T-cell (primary cell): ENCODE measurements around the gene SCAMP1. TPM values are rescaled to one million over a fixed set of nuclear protein-coding genes. Genes with fewer than 3 reads are reported as not detected.
A peak's percentile ranks its signal among the peaks of the same experiment; 100 is the strongest.

Source experiments
- ATAC-seq, 4 experiments: fragments of 200-7000 bp in 3 of 4; fragments of 150-1000 bp in 1 of 4; cut with Tn5 transposase; replicated peaks in 1 of 4; 1 replicate in 3 of 4; 2 replicates in 1 of 4; pipeline ENCODE4 v1.10.0; 2021; ENCODE audit warnings: moderate library complexity in 3 of 4, mild to moderate bottlenecking in 2 of 4, moderate number of reproducible peaks in 1 of 4
- CTCF ChIA-PET, 2 donors: fragments of 300-600 bp; sonication (Branson Sonifier 250); formaldehyde crosslinking; loops; one replicate each; lab custom pipeline; 2022; ENCODE audit warnings: antibody characterized with exemption in 2 of 2; lab: Charles Lee
- POLR2A ChIA-PET, 2 donors: fragments of 300-600 bp; sonication (Branson Sonifier 250); formaldehyde crosslinking; loops; one replicate each; lab custom pipeline; 2022; ENCODE audit warnings: antibody characterized with exemption in 2 of 2; lab: Charles Lee
- DNase-seq, 35 experiments: peaks; one replicate each; pipeline versions ENCODE4 v3.0.0 to v3.0.0-alpha.2; 2013 to 2023
- H3K27ac ChIP-seq: one replicate; pipeline ENCODE4 v1.5.1; 2013; ENCODE audit warnings: low read length
- H3K27me3 ChIP-seq, 2 experiments: replicated peaks in 1 of 2; 1 replicate in 1 of 2; 2 replicates in 1 of 2; pipeline versions ENCODE4 v1.6.1 to v1.7.0; 2013; ENCODE audit warnings: low read length in 1 of 2, mixed read lengths in 1 of 2; ENCODE audit not compliant: control insufficient read depth in 2 of 2, insufficient read depth in 2 of 2; ENCODE audit errors: extremely low read depth in 1 of 2
- H3K36me3 ChIP-seq, 2 donors: 1 replicate in 1 of 2; 2 replicates in 1 of 2; pipeline versions ENCODE4 v1.6.1 to v1.7.0; 2013; ENCODE audit warnings: low read length in 1 of 2; ENCODE audit not compliant: control insufficient read depth in 2 of 2, insufficient read depth in 1 of 2; ENCODE audit errors: extremely low read depth in 1 of 2
- H3K4me1 ChIP-seq, 2 experiments: 1 replicate in 1 of 2; 2 replicates in 1 of 2; pipeline versions ENCODE4 v1.6.1 to v1.7.0; 2013; ENCODE audit warnings: low read length in 2 of 2, mixed read lengths in 1 of 2; ENCODE audit not compliant: insufficient read depth in 2 of 2, control insufficient read depth in 1 of 2; ENCODE audit errors: extremely low read depth in 1 of 2
- H3K4me3 ChIP-seq, 2 donors: 1 replicate in 1 of 2; 2 replicates in 1 of 2; pipeline versions ENCODE4 v1.5.1 to v1.7.0; 2013; ENCODE audit warnings: mild to moderate bottlenecking in 2 of 2, low read length in 1 of 2, moderate library complexity in 1 of 2; ENCODE audit not compliant: control insufficient read depth in 1 of 2; ENCODE audit errors: extremely low read depth in 1 of 2
- H3K9me3 ChIP-seq: 2 replicates; pipeline ENCODE4 v1.7.0; 2013
- H3K27ac Mint-ChIP-seq, 2 donors: one replicate each; pipeline ENCODE4 v1.8.0; 2020 to 2021; ENCODE audit warnings: mild to moderate bottlenecking in 2 of 2, mixed read lengths in 2 of 2
- H3K27me3 Mint-ChIP-seq, 2 donors: one replicate each; pipeline ENCODE4 v1.8.0; 2021 to 2022; ENCODE audit warnings: mixed read lengths in 2 of 2
- H3K36me3 Mint-ChIP-seq: one replicate; pipeline ENCODE4 v1.8.0; 2021; ENCODE audit warnings: mixed read lengths
- H3K4me1 Mint-ChIP-seq, 3 donors: one replicate each; pipeline ENCODE4 v1.8.0; 2020 to 2022; ENCODE audit warnings: mixed read lengths in 3 of 3, mild to moderate bottlenecking in 1 of 3
- H3K4me3 Mint-ChIP-seq, 3 donors: one replicate each; pipeline ENCODE4 v1.8.0; 2020 to 2022; ENCODE audit warnings: mild to moderate bottlenecking in 3 of 3, mixed read lengths in 3 of 3, moderate library complexity in 3 of 3
- H3K9me3 Mint-ChIP-seq, 3 donors: one replicate each; pipeline ENCODE4 v1.8.0; 2020 to 2022; ENCODE audit warnings: mixed read lengths in 3 of 3
- WGBS: methylation state at CpG from one replicate; pipeline ENCODE4 v1.1.5; 2013; ENCODE audit warnings: missing lambda C conversion rate; ENCODE audit not compliant: insufficient coverage; 5-methylcytosine and 5-hydroxymethylcytosine counted together
- total RNA-seq, 35 experiments: library from RNA in 6 of 35; stranded (reverse) in 6 of 35; fragments of 120-200 nt in 1 of 35; gene quantifications; one replicate each; pipeline versions ENCODE4 v1.2.1 to v1.2.4 and lab custom pipeline; 2013 to 2026

Gene SCAMP1
- total RNA-seq, 5 donors from 2014 or later (not counting 1 experiment from before 2014, with no cell fraction given) = 20.6 to 28.3 (median 22.2) TPM

GRCh38 chr5:78327761-78328510, 32.5 kb upstream of the SCAMP1 start:
- CTCF ChIA-PET = no interaction called here

GRCh38 chr5:78328585-78329173, 31.7 kb upstream of the SCAMP1 start:
- CTCF ChIA-PET = no interaction called here
- Mint-ChIP-seq H3K9me3 (no peaks in the 10 kb centered on the region), H3K4me3 (no peak overlapping the region), H3K4me1 (no peaks in the 10 kb centered on the region), H3K27ac (no peak overlapping the region), H3K36me3 (no peaks in the 10 kb centered on the region), H3K27me3 (peaks cover 0 to 14% of the 10 kb centered on the region in 2 donors)
- POLR2A ChIA-PET = no interaction called here
- no peaks in the 10 kb centered on the region for H3K36me3 ChIP-seq
- no peak overlapping the region for H3K27ac ChIP-seq
- ATAC-seq (no peak), DNase-seq (no peak)
- no peaks in the 10 kb centered on the region for H3K9me3 ChIP-seq
- H3K27me3 ChIP-seq = no peaks in the 10 kb centered on the region
- no CpG with 5 or more reads among the region's 5 CpGs for WGBS
- H3K4me1 ChIP-seq = no peaks in the 10 kb centered on the region
- no peak overlapping the region for H3K4me3 ChIP-seq

More at GRCh38 chr5:78327761-78328510, 32.5 kb upstream of the SCAMP1 start:
- ATAC-seq (no peak), DNase-seq (no peak)
- H3K27me3 Mint-ChIP-seq = peaks cover 0 to 14% of the 10 kb centered on the region in 2 donors
- no peaks in the 10 kb centered on the region for H3K4me1 Mint-ChIP-seq
- no CpG with 5 or more reads among the region's 6 CpGs for WGBS
- POLR2A ChIA-PET = no interaction called here
- Histone ChIP-seq H3K36me3 (no peaks in the 10 kb centered on the region), H3K4me3 (no peak overlapping the region), H3K9me3 (no peaks in the 10 kb centered on the region), H3K27ac (no peak overlapping the region), H3K4me1 (no peaks in the 10 kb centered on the region), H3K27me3 (no peaks in the 10 kb centered on the region)
- no peak overlapping the region for H3K4me3 Mint-ChIP-seq
- H3K36me3 Mint-ChIP-seq = no peaks in the 10 kb centered on the region
- H3K27ac Mint-ChIP-seq = no peak overlapping the region
- no peaks in the 10 kb centered on the region for H3K9me3 Mint-ChIP-seq

- ATAC-seq = no peak
- no peaks in the 10 kb centered on the region for H3K36me3 Mint-ChIP-seq
- DNase-seq = no peak
- Histone ChIP-seq H3K4me3 (no peak overlapping the region), H3K4me1 (no peaks in the 10 kb centered on the region), H3K27ac (no peak overlapping the region), H3K9me3 (no peaks in the 10 kb centered on the region), H3K27me3 (no peaks in the 10 kb centered on the region), H3K36me3 (no peaks in the 10 kb centered on the region)
- peaks cover 0 to 25% of the 10 kb centered on the region in 2 donors for H3K27me3 Mint-ChIP-seq
- no peaks in the 10 kb centered on the region for H3K4me1 Mint-ChIP-seq
- H3K27ac Mint-ChIP-seq = no peak overlapping the region
- CTCF ChIA-PET = no interaction called here
- POLR2A ChIA-PET = no interaction called here
- H3K9me3 Mint-ChIP-seq = peaks cover under 1 to 2% (median under 1%) of the 10 kb centered on the region in 3 donors
- H3K4me3 Mint-ChIP-seq = no peak overlapping the region
These were observed 28.8 kb upstream of the SCAMP1 start for GRCh38 chr5:78331523-78332080.

- peaks cover 0 to 20% of the 10 kb centered on the region in 2 donors for H3K27me3 Mint-ChIP-seq
- ATAC-seq (no peak), DNase-seq (no peak)
- Histone ChIP-seq H3K27me3 (no peaks in the 10 kb centered on the region), H3K4me1 (no peaks in the 10 kb centered on the region), H3K36me3 (no peaks in the 10 kb centered on the region), H3K9me3 (no peaks in the 10 kb centered on the region), H3K27ac (no peak overlapping the region), H3K4me3 (no peak overlapping the region)
- no peak overlapping the region for H3K27ac Mint-ChIP-seq
- WGBS = 86% methylated on average over 2 of the region's 3 CpGs
- peaks cover 12% of the 10 kb centered on the region in 3 donors for H3K9me3 Mint-ChIP-seq
- no peaks in the 10 kb centered on the region for H3K4me1 Mint-ChIP-seq
- H3K4me3 Mint-ChIP-seq = no peak overlapping the region
- ChIA-PET CTCF (no interaction called here), POLR2A (interaction anchor here in 1 of 2 donors (0.6 kb wide), 1 partner anchor 72 kb away, joined by 5 read pairs; no protein-coding TSS in a partner anchor)
- H3K36me3 Mint-ChIP-seq = peaks cover 4% of the 10 kb centered on the region
These were observed 25.6 kb upstream of the SCAMP1 start for GRCh38 chr5:78334811-78335210.

GRCh38 chr5:78335976-78336375, 24.4 kb upstream of the SCAMP1 start:
- Mint-ChIP-seq H3K27ac (no peak overlapping the region), H3K27me3 (peaks cover 0 to 23% of the 10 kb centered on the region in 2 donors), H3K4me3 (no peak overlapping the region), H3K36me3 (peaks cover 4% of the 10 kb centered on the region), H3K9me3 (peaks cover 12% of the 10 kb centered on the region in 3 donors), H3K4me1 (no peaks in the 10 kb centered on the region)
- ATAC-seq (no peak), DNase-seq (no peak)
- Histone ChIP-seq H3K27me3 (no peaks in the 10 kb centered on the region), H3K9me3 (no peaks in the 10 kb centered on the region), H3K4me3 (no peak overlapping the region), H3K27ac (no peak overlapping the region), H3K36me3 (no peaks in the 10 kb centered on the region), H3K4me1 (no peaks in the 10 kb centered on the region)
- ChIA-PET POLR2A (no interaction called here), CTCF (interaction anchor here in 1 of 2 donors (0.7 kb wide), 1 partner anchor 39 kb away, joined by 6 read pairs; no protein-coding TSS in a partner anchor)
- WGBS = 88% methylated on average over 1 of the region's 2 CpGs

GRCh38 chr5:78336698-78337097, 23.7 kb upstream of the SCAMP1 start:
- H3K27me3 Mint-ChIP-seq = peaks cover 0 to 18% of the 10 kb centered on the region in 2 donors

More at GRCh38 chr5:78336698-78337097, 23.7 kb upstream of the SCAMP1 start:
- ATAC-seq (no peak), DNase-seq (no peak)
- WGBS = 100% methylated on average over 1 of the region's 2 CpGs
- peak overlapping the region in 1 of 2 donors; percentile 20 for H3K27ac Mint-ChIP-seq
- no peak overlapping the region for H3K27ac ChIP-seq
- no peaks in the 10 kb centered on the region for H3K9me3 ChIP-seq
- H3K4me1 ChIP-seq = no peaks in the 10 kb centered on the region
- H3K4me3 ChIP-seq = no peak overlapping the region
- no peaks in the 10 kb centered on the region for H3K27me3 ChIP-seq
- no peaks in the 10 kb centered on the region for H3K36me3 ChIP-seq
- no peak overlapping the region for H3K4me3 Mint-ChIP-seq
- H3K4me1 Mint-ChIP-seq = no peaks in the 10 kb centered on the region
- POLR2A ChIA-PET = no interaction called here
- CTCF ChIA-PET = interaction anchor here in 1 of 2 donors (0.7 kb wide), 1 partner anchor 38 kb away, joined by 6 read pairs; no protein-coding TSS in a partner anchor
- H3K9me3 Mint-ChIP-seq = peaks cover 12% of the 10 kb centered on the region in 3 donors
- H3K36me3 Mint-ChIP-seq = peaks cover 4% of the 10 kb centered on the region
